ENCODE results near the gene FRMPD2.
"Not testable (repeated sequence)": the region's sequence is repeated elsewhere in the genome, so short reads cannot be mapped to it uniquely, and the experiment has no call there.

FRMPD2 gene

DNA sequence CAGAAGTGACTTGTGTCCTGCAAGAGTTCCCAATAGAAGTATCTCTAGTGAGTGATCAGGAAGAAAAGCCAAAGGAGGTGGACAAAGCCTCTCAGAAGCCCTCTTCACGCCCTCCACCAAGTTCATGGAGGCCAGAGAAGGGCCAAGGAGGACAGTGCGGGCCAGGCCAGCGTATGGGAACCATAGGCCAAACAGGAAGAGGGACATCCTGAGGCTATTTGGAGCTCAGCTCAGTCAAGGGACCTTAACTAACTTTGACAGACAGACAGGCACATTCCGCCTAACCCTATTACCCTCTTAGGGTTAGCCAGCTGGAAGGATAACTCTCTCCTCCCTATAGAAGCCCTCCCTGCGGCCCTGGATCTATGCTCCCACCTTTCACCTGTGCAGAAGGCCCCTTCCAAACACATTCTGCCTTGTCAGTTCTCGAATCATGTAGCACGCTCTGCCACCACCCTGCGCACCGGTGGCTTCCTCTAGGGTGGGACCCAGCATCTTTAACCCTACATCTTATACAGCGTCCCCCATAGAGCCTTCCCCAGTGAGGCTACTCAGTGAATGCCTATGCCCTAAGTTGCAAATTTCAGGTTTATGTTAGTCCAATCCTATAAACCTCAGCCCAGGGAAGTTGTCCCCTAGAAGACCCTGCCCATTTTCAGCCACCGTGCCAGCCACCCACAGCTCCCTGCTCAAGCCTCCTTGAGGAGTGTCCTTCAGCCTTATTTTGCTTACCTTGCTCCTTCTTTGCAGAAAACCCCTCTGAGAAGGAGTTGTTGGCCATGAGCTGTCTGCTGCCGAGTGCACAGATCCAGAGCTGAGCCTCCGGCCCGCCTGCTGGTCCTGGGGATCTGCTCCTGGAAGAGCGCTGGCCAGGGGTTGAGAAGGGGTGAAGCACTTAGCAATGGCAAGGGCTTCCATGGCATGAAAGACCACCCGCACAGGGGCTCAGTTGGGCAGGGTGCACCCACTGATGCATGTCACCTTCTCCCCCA, 36.9 kb downstream of the FRMPD2 start:
- no peaks in the 10 kb centered on the region for H3K36me3 Mint-ChIP-seq (ENCODE audit: low read depth)
- H3K4me3 Mint-ChIP-seq, result no peak overlapping the region
- ATAC-seq, result no peak
- DNase-seq, result no peak
- no peaks in the 10 kb centered on the region for H3K27me3 Mint-ChIP-seq
- H3K9me3 Mint-ChIP-seq, result no peaks in the 10 kb centered on the region
- H3K27ac Mint-ChIP-seq, result no peak overlapping the region
- no peaks in the 10 kb centered on the region for H3K4me1 Mint-ChIP-seq

DNA sequence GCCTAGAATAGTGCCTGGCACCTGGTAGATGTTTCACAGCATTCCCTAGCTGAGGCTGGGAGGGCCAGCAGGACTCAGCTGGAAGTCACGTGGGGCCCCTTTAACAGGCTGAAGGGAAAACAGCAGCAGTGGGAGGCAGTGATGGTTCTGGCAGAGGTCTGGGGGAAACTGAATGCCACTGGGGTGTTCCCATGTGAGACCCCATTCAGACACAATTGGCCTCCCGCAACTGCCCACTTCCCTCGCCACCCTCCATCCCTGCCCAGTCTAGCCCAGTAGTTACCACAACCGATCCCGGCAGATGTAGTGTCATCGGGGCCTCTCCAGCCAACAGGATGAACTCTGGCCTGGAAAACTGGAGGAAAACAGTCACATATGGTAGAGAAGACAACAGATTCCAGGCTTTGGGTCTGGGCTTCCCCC, 38.3 kb downstream of the FRMPD2 start:
- H3K27me3 Mint-ChIP-seq, result no peaks in the 10 kb centered on the region
- no peaks in the 10 kb centered on the region for H3K9me3 Mint-ChIP-seq
- ATAC-seq (no peak), DNase-seq (no peak)
- H3K4me3 Mint-ChIP-seq, result no peak overlapping the region
- H3K27ac Mint-ChIP-seq, result no peak overlapping the region
- H3K36me3 Mint-ChIP-seq (ENCODE audit: low read depth), result no peaks in the 10 kb centered on the region
- H3K4me1 Mint-ChIP-seq, result no peaks in the 10 kb centered on the region

DNA sequence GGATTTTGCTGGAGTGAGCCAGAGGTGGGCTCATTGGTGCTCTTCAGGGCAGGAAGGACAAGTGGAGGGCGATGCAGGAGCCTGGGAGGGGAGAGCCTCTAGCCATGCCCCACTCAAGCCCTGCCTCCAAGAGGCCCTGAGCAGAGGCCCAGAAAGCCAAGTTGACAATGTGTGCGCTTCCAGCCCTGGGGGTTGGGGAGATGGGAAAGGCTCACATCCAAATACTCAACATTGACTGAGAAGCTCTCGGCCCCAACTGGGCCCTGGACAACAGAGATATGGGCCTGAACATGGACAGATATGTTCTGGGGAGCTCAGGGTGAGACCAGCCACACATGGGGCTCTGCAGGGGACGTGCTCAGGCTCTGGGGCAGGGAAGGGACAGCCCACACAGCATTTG, 39.0 kb downstream of the FRMPD2 start:
- DNase-seq (no peak), ATAC-seq (no peak)
- Mint-ChIP-seq H3K4me1 (no peaks in the 10 kb centered on the region), H3K27me3 (no peaks in the 10 kb centered on the region), H3K4me3 (no peak overlapping the region), H3K36me3 (ENCODE audit: low read depth) (no peaks in the 10 kb centered on the region), H3K27ac (no peak overlapping the region), H3K9me3 (no peaks in the 10 kb centered on the region)

DNA sequence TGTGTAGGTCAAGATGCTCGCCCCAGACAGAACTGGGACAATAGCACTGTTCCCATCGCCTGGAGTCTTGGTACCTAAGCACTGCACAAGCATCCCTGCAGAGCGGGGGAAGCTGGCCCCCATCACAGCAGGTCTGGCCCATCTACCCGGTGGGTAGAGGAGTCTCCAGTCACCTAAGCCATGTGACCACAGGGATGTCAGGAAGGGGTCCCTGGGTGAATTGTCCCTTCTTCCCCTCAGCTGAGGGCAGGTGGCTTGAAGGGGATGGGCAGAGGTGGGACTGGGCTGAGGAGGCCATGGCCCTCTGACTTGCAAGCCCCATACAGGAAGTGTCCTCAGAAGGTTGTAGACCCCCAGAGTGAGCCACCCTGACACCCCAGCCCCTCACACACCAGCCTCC, 39.7 kb downstream of the FRMPD2 start:
- Mint-ChIP-seq H3K9me3 (no peaks in the 10 kb centered on the region), H3K27me3 (no peaks in the 10 kb centered on the region), H3K4me1 (no peaks in the 10 kb centered on the region), H3K27ac (no peak overlapping the region), H3K36me3 (ENCODE audit: low read depth) (no peaks in the 10 kb centered on the region), H3K4me3 (no peak overlapping the region)
- no peak for DNase-seq
- no peak for ATAC-seq

DNA sequence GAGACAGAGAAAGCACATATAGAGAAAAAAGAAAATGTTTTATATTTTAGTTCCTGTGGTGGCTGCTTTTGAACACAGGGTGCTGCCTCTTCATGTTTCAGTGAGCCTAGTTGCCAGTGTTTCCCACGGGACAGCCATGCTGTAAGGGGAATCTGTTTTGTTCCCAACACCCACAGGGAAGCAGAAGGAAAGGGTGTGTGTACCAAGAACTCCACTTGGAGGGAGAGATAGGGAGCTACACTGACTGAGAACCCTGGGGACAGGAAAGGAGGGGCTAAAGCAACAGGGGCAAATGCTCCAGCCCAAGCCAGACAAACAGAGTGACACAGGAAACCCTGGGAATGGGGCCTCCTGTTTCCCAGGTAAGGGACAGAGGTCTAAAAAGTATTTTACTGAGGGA, 40.2 kb downstream of the FRMPD2 start:
- ATAC-seq, result no peak
- Mint-ChIP-seq H3K4me3 (no peak overlapping the region), H3K27me3 (no peaks in the 10 kb centered on the region), H3K9me3 (no peaks in the 10 kb centered on the region), H3K4me1 (no peaks in the 10 kb centered on the region), H3K27ac (no peak overlapping the region), H3K36me3 (ENCODE audit: low read depth) (no peaks in the 10 kb centered on the region)
- no peak for DNase-seq

DNA sequence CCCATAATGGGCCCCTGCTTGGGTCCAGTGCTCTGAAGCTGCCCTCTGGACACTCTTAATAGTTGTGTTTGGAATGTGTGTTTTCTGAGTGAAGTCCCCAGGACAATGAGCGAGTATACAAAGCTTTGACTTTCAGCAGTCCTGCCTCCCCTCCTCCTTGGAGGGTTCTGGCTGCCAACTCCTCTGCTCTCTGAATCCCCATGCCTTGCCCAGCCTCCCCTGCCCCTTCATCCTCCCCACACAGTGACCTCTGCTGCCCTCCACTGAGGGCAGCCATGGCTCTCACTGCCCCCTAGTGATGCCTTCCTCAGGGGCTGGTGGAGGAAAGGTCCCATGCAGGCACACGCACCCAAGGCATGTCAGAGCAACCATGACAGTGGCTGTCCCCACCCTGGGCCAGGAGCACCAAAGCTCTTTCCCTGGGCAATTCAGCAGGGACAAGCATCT, 40.9 kb downstream of the FRMPD2 start:
- Mint-ChIP-seq H3K27ac (no peak overlapping the region), H3K9me3 (no peaks in the 10 kb centered on the region), H3K36me3 (ENCODE audit: low read depth) (no peaks in the 10 kb centered on the region), H3K4me1 (no peaks in the 10 kb centered on the region), H3K27me3 (no peaks in the 10 kb centered on the region), H3K4me3 (no peak overlapping the region)
- DNase-seq, result no peak
- no peak for ATAC-seq

DNA sequence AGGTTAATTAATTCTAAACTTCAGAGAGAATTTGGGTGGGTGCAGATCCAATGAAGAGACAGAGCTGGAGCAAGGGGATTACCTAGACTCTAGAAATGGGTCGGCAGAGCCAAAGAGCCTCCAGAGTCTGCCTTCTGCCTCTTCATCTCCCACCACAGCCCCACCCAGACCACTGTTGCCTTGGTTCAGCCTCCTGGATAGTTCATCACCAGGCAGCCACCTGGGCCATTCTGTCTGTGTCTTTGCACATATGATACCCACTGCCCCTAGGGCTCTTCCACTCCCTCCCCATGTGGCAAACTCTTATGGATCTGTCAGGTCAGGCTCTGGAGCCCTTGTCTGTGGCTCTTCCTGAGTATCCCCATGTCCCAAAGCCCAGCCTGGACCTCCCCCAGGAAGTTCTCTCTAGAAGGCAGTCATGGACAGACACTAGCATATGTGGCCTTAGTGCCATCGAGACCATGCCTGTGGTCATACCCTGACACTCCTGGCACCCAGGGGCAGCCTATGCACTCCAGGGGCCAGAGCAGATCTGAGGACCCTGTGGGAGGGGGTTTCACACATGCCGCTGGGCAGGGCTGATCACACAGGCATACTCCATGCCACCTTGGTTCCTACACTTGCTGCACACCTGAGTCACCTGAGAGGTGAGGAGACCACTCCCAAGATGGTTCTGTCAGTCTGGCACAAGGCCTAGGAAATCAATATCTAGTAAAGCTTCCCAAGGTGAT, 41.6 kb downstream of the FRMPD2 start:
- Mint-ChIP-seq H3K4me3 (no peak overlapping the region), H3K9me3 (no peaks in the 10 kb centered on the region), H3K27ac (no peak overlapping the region), H3K4me1 (no peaks in the 10 kb centered on the region), H3K36me3 (ENCODE audit: low read depth) (no peaks in the 10 kb centered on the region), H3K27me3 (no peaks in the 10 kb centered on the region)
- DNase-seq (no peak), ATAC-seq (no peak)

DNA sequence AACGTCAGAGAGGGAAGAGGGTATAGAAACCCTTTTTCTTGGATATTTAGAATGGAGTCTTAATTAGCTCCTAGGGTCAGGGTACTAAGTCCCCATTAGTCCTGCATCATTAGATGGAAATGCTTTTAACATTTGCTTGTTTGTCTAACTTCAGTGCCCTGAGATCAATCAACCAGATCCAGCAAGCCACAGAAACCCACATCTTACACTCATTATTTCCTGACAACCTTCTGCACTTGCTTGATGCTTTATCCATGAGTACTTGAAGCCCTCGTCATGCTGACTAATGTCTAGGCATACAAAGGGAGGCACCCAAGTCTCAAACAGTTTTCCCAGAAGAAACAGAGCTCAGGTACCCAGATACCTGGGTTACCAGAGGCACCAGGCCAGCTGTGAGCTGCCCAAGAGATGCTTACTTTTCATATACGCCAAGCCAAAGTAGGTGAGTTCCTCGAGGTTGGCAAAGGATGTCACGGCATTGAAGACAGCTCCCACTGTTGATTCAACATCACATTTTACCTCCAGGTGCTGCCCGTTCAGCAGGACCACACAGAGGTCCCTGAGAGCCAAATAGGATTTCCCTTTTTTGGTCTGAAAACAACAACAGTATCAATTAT, 42.7 kb downstream of the FRMPD2 start:
- Mint-ChIP-seq H3K4me1 (no peaks in the 10 kb centered on the region), H3K27me3 (peaks cover 5% of the 10 kb centered on the region), H3K27ac (no peak overlapping the region), H3K9me3 (no peaks in the 10 kb centered on the region), H3K4me3 (no peak overlapping the region), H3K36me3 (ENCODE audit: low read depth) (no peaks in the 10 kb centered on the region)
- ATAC-seq (no peak), DNase-seq (no peak)

DNA sequence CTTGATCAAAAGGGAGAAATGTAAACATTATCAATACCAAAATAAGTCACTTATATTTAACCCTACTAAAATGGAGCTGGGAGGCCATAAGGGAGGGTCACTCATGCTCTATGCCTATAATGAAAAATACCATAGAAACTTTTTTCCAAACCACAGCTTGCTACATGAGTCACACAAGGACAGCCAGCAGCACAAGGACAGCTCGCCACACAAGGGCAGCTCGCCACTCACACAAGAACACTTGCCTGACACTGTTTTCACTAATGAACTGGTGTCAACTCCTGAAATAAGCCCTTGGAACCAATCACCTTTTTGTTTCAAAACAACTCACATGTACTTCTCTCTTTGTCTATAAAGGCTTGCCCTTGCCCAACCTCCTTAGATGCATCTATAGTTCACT, 43.3 kb downstream of the FRMPD2 start:
- no peak for DNase-seq
- Mint-ChIP-seq H3K27me3 (peaks cover 5% of the 10 kb centered on the region), H3K4me3 (no peak overlapping the region), H3K9me3 (no peaks in the 10 kb centered on the region), H3K36me3 (ENCODE audit: low read depth) (no peaks in the 10 kb centered on the region), H3K27ac (no peak overlapping the region), H3K4me1 (no peaks in the 10 kb centered on the region)
- no peak for ATAC-seq

DNA sequence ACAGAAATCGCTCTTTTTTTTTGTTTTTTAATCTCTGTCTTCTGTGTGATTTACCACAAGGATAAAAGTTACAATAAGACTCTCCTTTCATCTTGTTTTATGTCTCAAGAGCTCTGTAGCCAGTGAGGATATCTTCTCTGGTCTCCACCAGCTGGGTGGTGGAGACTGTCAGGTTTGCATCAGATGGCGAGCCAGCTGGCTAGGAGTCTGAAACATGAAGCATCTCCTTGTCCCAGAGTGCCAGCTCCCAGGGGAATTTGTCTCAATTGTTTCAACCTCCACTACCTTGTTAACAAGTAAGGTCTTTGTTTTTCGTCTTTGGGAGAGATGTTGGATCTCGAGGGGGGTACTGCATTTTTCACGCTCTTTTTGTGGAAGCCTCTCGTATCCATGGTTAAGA, 47.3 kb downstream of the FRMPD2 start:
- DNase-seq (no peak), ATAC-seq (no peak)
- H3K27ac Mint-ChIP-seq, result no peak overlapping the region
- no peaks in the 10 kb centered on the region for H3K4me1 Mint-ChIP-seq
- no peak overlapping the region for H3K4me3 Mint-ChIP-seq
- no peaks in the 10 kb centered on the region for H3K9me3 Mint-ChIP-seq
- no peaks in the 10 kb centered on the region for H3K36me3 Mint-ChIP-seq (ENCODE audit: low read depth)
- H3K27me3 Mint-ChIP-seq, result peaks cover 5% of the 10 kb centered on the region

DNA sequence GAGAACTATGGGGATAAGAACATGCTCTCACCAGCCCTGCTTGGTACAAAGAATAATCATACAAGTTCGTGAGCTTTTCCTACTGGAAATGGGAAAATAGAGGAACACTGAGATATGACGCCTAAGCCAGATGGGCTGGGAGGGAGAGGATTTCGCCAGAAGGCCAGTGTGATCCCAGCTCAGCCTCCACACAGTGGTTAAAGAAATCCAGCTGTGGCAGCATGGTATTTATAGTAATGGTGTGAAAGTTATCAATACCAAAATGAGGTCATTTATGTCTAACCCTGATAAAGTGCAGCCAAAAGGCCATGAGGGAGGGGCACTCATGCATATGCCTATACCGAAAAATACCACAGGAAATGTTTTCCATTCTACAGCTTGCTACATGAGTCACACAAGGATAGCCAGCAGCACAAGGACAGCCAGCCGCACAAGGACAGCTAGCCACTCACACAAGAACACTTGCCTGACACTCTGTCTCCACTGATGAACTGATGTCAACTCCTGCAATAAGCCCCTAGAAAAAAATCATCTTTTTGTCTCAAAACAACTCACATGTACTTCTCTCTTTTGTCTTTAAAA, 49.4 kb downstream of the FRMPD2 start:
- Mint-ChIP-seq H3K27ac (no peak overlapping the region), H3K4me3 (no peak overlapping the region), H3K9me3 (no peaks in the 10 kb centered on the region), H3K27me3 (peaks cover 10% of the 10 kb centered on the region), H3K36me3 (ENCODE audit: low read depth) (no peaks in the 10 kb centered on the region), H3K4me1 (no peaks in the 10 kb centered on the region)
- no peak for DNase-seq
- no peak for ATAC-seq

DNA sequence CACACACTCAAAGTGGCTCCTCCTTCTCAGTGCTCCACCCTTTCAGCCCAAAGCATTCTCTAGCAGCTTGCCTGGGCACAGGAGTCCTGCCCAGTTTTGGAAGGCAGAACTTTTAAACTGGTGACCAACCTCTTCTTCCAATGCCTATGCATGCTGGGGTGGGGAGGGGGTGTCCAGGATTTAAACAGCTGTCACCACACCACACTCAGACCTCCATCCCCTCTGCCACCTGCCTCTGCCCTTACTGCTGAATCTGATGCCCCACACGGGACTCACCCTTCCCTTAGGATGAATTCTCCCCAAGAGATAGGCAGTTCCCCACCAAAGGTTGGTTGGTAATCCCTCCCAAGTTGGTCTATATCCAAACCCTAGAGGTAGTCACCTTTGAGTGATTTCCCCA, 50.2 kb downstream of the FRMPD2 start:
- no peaks in the 10 kb centered on the region for H3K9me3 Mint-ChIP-seq
- no peak for ATAC-seq
- DNase-seq, result no peak
- peaks cover 12% of the 10 kb centered on the region for H3K27me3 Mint-ChIP-seq
- no peaks in the 10 kb centered on the region for H3K36me3 Mint-ChIP-seq (ENCODE audit: low read depth)
- H3K4me3 Mint-ChIP-seq, result no peak overlapping the region
- H3K4me1 Mint-ChIP-seq, result no peaks in the 10 kb centered on the region
- no peak overlapping the region for H3K27ac Mint-ChIP-seq

DNA sequence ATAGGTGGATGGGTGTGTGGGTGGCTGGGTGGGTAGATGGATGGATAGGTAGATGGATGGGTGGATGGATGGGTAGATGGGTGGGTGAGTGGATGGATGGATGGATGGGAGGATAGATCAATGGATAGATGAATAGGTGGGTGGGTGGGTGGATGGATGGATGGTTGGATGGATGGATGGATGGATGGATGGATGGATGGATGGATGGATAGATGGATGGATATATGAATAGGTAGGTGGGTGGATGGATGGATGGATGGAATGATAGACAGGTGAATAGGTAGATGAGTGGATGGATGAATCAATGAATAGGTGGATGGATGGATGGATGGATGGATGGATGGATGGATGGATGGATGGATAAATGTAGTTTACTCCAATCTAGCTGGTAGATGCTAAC, 52.7 kb downstream of the FRMPD2 start:
- ATAC-seq (no peak), DNase-seq (no peak)
- Mint-ChIP-seq H3K36me3 (ENCODE audit: low read depth) (no peaks in the 10 kb centered on the region), H3K27ac (peak overlapping the region; percentile 28), H3K4me1 (no peaks in the 10 kb centered on the region), H3K27me3 (peaks cover 7% of the 10 kb centered on the region), H3K9me3 (no peaks in the 10 kb centered on the region), H3K4me3 (no peak overlapping the region)

DNA sequence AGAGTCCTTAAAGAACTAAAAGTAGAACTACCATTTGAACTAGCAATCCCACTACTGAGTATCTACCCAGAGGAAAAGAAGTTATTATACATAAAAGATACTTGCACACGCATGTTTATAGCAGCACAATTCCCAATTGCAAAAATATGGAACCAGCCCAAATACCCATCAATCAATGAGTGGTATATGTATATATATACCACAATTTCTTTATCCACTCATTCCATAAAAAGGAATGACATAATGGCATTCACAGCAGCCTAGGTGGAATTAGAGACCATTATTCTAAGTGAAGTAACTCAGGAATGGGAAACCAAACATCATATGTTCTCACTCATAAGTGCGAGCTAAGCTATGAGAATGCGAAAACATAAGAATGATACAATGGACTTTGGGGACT, 53.5 kb downstream of the FRMPD2 start:
- H3K27me3 Mint-ChIP-seq; H3K27ac Mint-ChIP-seq; DNase-seq; H3K36me3 Mint-ChIP-seq (ENCODE audit: low read depth); H3K4me3 Mint-ChIP-seq; ATAC-seq; H3K9me3 Mint-ChIP-seq; H3K4me1 Mint-ChIP-seq: not testable (repeated sequence)

All from activated naive CD8-positive, alpha-beta T cell treated with anti-CD3 and anti-CD28 coated beads, Interleukin-2, amount 50 U/mL, for 24 hours (primary cell).